GM23338 (cell line): ENCODE data around the gene ZDHHC6. TPM values are rescaled to one million over a fixed set of nuclear protein-coding genes. Genes with fewer than 3 reads are reported as not detected.
A peak's percentile ranks its signal among the peaks of the same experiment; 100 is the strongest.

Experiments
- ATAC-seq: fragments of 200-7000 bp; cut with Tn5 transposase; 3 replicates; pipeline ENCODE4 v1.9.1; 2020
- DNase-seq: peaks from one replicate; pipeline ENCODE4 v3.0.0-alpha.2; 2015; ENCODE audit warnings: low spot score
- H2AFZ ChIP-seq: fragments of 200-600 bp; sonication (generic); 2 replicates; pipeline ENCODE4 v1.8.0; 2016; ENCODE audit warnings: antibody characterized with exemption, mild to moderate bottlenecking, moderate library complexity
- H3F3A ChIP-seq: fragments of 200-600 bp; sonication (generic); replicated peaks from 2 replicates; pipeline ENCODE4 v1.8.0; 2017; ENCODE audit warnings: antibody characterized with exemption, mixed run types, low read depth
- H3K27ac ChIP-seq: fragments of 200-600 bp; sonication (generic); 2 replicates; pipeline ENCODE4 v1.6.1; 2016; ENCODE audit warnings: low read depth
- H3K27me3 ChIP-seq: fragments of 200-600 bp; sonication (generic); 2 replicates; pipeline ENCODE4 v1.8.0; 2016; ENCODE audit warnings: mild to moderate bottlenecking, mixed run types, moderate library complexity; ENCODE audit not compliant: insufficient read depth
- H3K36me3 ChIP-seq: fragments of 200-600 bp; sonication (generic); 2 replicates; pipeline ENCODE4 v1.8.0; 2016; ENCODE audit warnings: mild to moderate bottlenecking; ENCODE audit not compliant: insufficient read depth
- H3K4me1 ChIP-seq: fragments of 200-600 bp; sonication (generic); 2 replicates; pipeline ENCODE4 v1.8.0; 2016; ENCODE audit warnings: mild to moderate bottlenecking, moderate library complexity; ENCODE audit not compliant: insufficient read depth
- H3K4me2 ChIP-seq: fragments of 200-600 bp; sonication (generic); 2 replicates; pipeline ENCODE4 v1.7.1; 2017; ENCODE audit warnings: mixed run types
- H3K4me3 ChIP-seq: fragments of 200-600 bp; sonication (generic); 2 replicates; pipeline ENCODE4 v1.6.1; 2016; ENCODE audit warnings: mixed run types
- H3K79me2 ChIP-seq: fragments of 200-600 bp; sonication (generic); replicated peaks from 2 replicates; pipeline ENCODE4 v1.8.0; 2017; ENCODE audit warnings: mild to moderate bottlenecking; ENCODE audit not compliant: insufficient read depth
- H3K9me2 ChIP-seq: fragments of 200-600 bp; sonication (generic); 2 replicates; pipeline ENCODE4 v1.8.0; 2017; ENCODE audit not compliant: insufficient read depth
- H4K20me1 ChIP-seq: fragments of 200-600 bp; sonication (generic); replicated peaks from 2 replicates; pipeline ENCODE4 v1.8.0; 2017; ENCODE audit warnings: mild to moderate bottlenecking; ENCODE audit not compliant: insufficient read depth
- H3K27ac Mint-ChIP-seq: 2 replicates; pipeline ENCODE4 v1.8.0; 2020; ENCODE audit warnings: inconsistent platforms, mild to moderate bottlenecking, moderate library complexity, mixed read lengths
- H3K27me3 Mint-ChIP-seq: 3 replicates; pipeline ENCODE4 v1.8.0; 2022; ENCODE audit warnings: low read depth, mild to moderate bottlenecking, moderate library complexity, mixed read lengths, inconsistent platforms; ENCODE audit not compliant: insufficient read depth, poor library complexity
- H3K36me3 Mint-ChIP-seq: 3 replicates; pipeline ENCODE4 v1.8.0; 2021; ENCODE audit warnings: low read depth, mild to moderate bottlenecking, inconsistent platforms, moderate library complexity, mixed read lengths
- H3K4me1 Mint-ChIP-seq: 3 replicates; pipeline ENCODE4 v1.8.0; 2020; ENCODE audit warnings: mild to moderate bottlenecking, inconsistent platforms, mixed read lengths
- H3K4me3 Mint-ChIP-seq: 3 replicates; pipeline ENCODE4 v1.8.0; 2021; ENCODE audit warnings: moderate library complexity, mild to moderate bottlenecking, inconsistent platforms, mixed read lengths
- H3K9me3 Mint-ChIP-seq: 3 replicates; pipeline ENCODE4 v1.8.0; 2020; ENCODE audit warnings: moderate library complexity, mild to moderate bottlenecking, inconsistent platforms, mixed read lengths
- POLR2AphosphoS5 ChIP-seq: IDR thresholded peaks from 2 replicates; pipeline ENCODE4 v1.6.1; 2016; ENCODE audit warnings: antibody characterized with exemption, low read depth
- ZNF331 ChIP-seq: fragments of 250-450 bp; sonication (Bioruptor Pico); IDR thresholded peaks from 2 replicates; pipeline ENCODE4 v1.5.0; 2020; ENCODE audit warnings: low read depth, mild to moderate bottlenecking, moderate library complexity
- ZNF462 ChIP-seq: fragments of 250-450 bp; sonication (Bioruptor Pico); IDR thresholded peaks from 2 replicates; pipeline ENCODE4 v1.5.0; 2020; ENCODE audit warnings: mild to moderate bottlenecking, moderate library complexity
- polyA plus RNA-seq: library from polyadenylated mRNA; unstranded; fragments of >200 nt; fragmentation: Nextera tagmentation; extraction: Ambion mirVana; gene quantifications from 2 replicates; pipeline ENCODE4 v1.2.1, GENCODE V29; 2016
- total RNA-seq: library from RNA; depleted of rRNA; stranded (reverse); fragments of >200 nt; shearing (Covaris generic); gene quantifications from 2 replicates; pipeline ENCODE4 v1.2.3, GENCODE V29; 2014

ZDHHC6 gene
- total and polyA plus RNA-seq, 2 experiments from 2014 or later: 24.6 to 33.7 TPM

- TF ChIP-seq ZNF462: no peak
- no peak for TF ChIP-seq ZNF331 (CRISPR knock-in tag)
Observed at GRCh38 chr10:112454910-112455779, 8.4 kb upstream of the ZDHHC6 start (continued).

- H3K9me3 Mint-ChIP-seq: peaks cover 11% of the 10 kb centered on the region
- peaks cover 13% of the 10 kb centered on the region for H3K27me3 Mint-ChIP-seq
- no peak overlapping the region for H2AFZ ChIP-seq
- peaks cover 13% of the 10 kb centered on the region; the same call in 2 of the 3 replicates for H3K4me1 Mint-ChIP-seq
- H3F3A ChIP-seq: no peaks in the 10 kb centered on the region
- no peak overlapping the region for H3K4me3 ChIP-seq
- no peaks in the 10 kb centered on the region for H3K9me2 ChIP-seq
- H3K4me2 ChIP-seq: no peak overlapping the region; the same call in 1 of the 2 replicates
- peak overlapping the region; percentile 91; the same call in 2 of the 3 replicates for H3K4me3 Mint-ChIP-seq
- no peak for TF ChIP-seq POLR2AphosphoS5
- peaks cover 78% of the 10 kb centered on the region for H3K79me2 ChIP-seq
- H3K36me3 Mint-ChIP-seq: peaks cover 22% of the 10 kb centered on the region
- ATAC-seq (no peak), DNase-seq (no peak)
- no peak overlapping the region for H3K27ac ChIP-seq
- no peak overlapping the region for H3K27ac Mint-ChIP-seq
- H3K4me1 ChIP-seq: peaks cover 12% of the 10 kb centered on the region
- H3K36me3 ChIP-seq: no peaks in the 10 kb centered on the region
- peaks cover 8% of the 10 kb centered on the region; the same call in 1 of the 2 replicates for H4K20me1 ChIP-seq
- H3K27me3 ChIP-seq: no peaks in the 10 kb centered on the region
Observed at GRCh38 chr10:112448888-112449287, 2.2 kb upstream of the ZDHHC6 start.
